Hematopoietic multipotent progenitor cell treated with erythropoietin and hydrocortisone succinate and interleukin-3 and kit ligand, for 17 days (in vitro differentiated cells): ENCODE results near the gene SLC5A11.

Experiments
- DNase-seq: peaks from one replicate; pipeline ENCODE4 v3.0.0-alpha.2; 2015; ENCODE audit warnings: low spot score

Gene SLC5A11

DNA sequence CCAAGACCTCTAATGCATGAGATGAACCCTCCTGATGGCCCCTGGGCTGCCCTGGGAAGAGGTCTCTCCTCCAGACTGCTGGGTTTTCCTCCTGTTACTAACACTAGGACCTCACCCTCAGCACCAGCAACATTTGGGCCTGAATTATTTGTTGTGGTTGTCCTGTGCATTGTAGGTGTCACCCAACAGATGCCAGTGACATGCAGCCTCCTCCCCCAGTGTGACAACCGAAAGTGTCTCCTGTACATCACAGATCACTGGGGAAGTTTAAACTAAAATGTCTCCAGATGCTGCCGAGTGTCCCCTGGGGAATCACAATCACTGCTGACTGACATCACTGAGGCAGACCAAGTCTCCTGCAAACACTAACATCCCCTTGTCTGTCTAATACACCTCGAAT is 74.8 kb downstream of the SLC5A11 start:
- no peak for DNase-seq

DNA sequence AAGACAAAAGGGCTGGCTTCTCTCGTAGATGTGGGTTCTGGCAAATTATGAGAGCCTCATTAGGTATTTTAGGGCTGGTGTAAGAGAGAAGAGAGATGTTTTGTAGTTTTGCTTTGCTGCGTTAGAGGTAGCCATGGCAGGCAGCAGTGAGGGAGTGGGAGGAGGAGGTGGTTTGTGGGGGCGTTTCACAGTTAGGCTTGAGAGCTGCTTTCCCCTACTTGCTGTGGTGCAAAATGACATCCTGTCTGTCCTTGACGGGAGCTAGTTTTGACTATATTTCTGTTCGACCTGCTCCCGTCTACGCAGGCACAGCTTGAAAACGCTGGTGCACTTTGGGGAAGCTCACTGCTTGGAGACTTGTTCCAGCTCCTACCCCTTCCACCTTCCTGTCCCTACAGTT is 75.5 kb downstream of the SLC5A11 start:
- DNase-seq, result no peak

DNA sequence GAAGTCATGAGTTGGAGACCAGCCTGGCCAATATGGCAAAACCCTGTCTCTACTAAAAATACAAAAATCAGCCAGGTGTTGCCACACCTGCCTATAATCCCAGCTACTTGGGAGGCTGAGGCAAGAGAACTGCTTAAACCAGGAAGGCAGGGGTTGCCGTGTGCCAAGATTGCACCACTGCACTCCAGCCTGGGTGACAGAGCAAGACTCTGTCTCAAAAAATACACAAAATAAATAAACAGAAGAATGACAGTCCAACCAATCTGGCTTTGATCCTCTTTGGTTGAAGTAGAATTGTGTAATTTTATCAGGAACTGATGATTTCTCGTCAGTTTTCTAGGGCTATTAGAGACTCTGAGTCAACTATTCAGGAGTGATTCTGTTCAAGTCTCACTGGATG is 79.4 kb downstream of the SLC5A11 start:
- DNase-seq, result no peak

DNA sequence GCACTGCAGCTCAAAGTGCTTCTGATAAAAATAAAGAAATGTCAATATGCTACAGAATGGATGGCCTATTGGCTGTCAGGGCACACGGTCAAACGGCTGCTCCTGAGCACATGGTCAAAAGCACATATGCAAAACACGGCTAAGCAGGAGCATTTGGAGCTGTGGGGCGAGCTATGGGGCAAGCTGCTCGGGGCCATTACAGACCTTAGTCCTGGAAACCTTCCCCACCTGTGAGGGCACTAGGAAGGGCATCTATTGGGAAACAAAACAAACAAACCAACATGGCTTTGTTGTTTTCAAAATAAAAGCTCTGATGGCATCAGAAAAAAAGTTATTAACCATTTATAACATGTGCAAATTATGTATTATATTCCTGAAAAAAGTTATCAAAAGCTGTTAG is 83.6 kb downstream of the SLC5A11 start:
- no peak for DNase-seq

DNA sequence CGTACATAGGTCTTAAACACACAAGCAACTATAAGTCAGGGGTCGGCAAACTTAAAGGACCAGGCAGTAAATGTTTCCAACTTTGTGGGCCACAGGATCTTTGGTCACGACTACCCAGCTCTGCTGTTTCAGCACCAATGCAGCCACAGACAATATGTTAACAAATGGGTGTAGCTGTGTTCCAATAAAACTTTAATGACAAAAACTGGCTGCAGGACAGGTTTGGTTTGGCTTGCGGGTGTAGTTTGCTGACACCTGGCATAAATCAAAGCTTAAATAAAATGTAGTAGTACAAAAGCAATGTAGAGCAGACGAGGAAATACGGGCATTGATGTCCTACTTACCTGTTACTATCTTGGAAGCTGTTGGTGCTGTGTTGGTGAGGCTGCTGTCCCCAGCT is 84.7 kb downstream of the SLC5A11 start:
- no peak for DNase-seq

DNA sequence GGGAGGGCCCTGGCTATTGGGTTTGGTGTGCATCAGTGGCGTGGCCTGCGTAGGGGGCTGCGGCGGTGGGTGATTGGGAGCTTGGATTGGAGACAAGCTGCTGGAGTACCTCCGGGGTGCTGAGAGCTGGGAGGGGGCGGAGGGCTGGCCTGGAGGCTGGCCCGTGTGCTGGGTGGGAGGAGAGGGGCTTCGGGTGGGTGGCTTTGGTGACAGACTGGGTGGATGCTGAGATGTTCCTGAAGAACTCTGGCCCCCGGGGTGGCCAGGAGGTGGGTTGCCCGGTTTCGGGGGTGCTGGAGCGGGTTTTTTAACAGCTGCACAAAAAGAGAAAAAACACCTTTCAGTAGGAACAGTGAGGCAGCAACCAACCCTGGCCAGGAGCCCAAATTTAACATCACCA is 85.3 kb downstream of the SLC5A11 start:
- no peak for DNase-seq

DNA sequence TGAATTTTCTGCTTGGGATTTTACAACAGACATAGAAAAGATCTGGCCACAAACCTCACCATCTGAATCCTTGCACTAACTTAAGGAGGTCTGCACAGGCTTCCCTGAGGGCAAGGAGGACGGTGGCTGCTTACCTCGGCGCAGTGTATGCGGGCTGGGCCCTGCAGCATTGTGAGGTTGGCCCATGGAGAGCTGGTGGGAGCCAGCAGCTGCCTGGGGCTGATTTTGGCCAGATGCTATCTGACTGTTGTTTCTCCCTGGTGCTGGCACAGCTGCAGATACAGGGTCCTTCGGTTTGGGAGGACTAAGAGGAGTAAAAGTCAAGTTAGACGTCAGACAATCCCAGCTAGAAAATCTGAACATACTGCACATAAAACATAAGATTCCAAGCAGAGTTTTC is 89.6 kb downstream of the SLC5A11 start:
- no peak for DNase-seq

DNA sequence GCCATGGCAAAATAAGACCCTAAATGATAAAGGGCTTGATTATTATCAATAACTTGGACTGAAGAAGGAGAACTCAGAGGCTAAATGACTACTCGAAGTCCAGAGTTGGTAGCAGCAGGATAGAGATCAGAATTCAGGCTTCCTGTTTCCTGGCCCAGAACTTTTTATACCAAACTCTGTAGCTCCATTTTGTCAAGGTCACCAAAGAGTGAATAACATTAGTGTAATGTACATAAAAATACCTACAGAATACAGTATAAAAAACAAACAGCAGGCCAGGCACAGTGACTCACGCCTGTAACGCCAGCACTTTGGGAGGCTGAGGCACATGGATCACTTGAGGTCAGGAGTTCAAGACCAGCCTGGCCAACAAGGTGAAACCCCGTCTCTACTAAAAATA is 90.4 kb downstream of the SLC5A11 start:
- no peak for DNase-seq

DNA sequence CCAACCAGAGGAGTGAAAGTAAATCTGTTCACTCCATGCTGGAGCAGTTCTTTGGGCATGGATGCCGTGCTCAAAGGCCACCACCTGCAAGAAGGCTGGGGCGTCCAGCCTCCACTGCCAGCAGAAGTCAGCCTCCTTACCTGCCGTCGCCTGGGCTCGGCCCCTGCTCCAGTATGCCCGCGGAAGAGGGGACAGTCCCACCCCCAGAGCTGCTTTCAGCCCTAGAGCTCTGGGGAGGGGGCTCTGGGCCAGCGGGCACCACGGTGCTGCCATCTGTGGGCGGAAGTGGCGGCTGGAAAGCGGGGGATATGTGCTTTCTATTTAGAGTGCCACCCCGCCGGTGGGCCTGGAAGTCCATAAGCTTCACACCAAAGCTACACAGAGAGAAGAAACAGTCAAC is 93.5 kb downstream of the SLC5A11 start:
- no peak for DNase-seq

DNA sequence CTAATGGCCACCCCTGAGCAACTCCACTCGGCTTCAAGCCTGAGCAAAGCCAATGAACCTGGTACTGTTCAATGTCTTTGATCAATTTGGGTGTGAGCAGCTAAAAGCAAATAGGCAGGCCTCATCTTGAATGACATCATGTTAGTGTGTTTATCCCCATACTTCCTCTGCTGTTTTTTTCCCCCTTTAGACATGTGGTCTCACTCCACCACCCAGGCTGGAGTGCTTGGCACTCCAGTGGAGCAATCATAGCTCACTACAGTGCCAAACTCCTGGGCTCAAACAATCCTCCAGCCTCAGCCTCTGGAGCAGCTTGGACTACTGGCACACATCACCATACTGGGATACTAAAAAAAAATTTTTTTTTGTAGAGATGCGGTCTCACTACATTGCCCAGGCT is 94.0 kb downstream of the SLC5A11 start:
- no peak for DNase-seq

DNA sequence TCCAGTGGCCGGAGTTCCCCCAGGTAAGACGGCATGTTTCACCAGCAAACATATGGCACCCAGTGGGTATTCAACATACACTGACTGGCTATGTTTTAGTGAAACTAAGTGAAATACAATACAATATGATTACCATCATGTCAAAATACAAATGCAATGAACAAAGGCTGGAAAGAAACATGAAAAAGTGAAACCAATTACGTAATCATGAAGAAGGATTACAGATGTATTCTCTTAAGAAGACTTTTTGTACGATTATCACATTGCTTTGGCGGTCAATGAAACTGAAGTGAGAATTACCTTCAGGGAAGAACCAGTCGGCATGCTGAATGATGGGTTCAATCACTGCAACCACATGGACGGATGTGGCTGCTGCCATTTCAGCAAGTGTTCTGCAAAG is 97.7 kb downstream of the SLC5A11 start:
- DNase-seq, result no peak

DNA sequence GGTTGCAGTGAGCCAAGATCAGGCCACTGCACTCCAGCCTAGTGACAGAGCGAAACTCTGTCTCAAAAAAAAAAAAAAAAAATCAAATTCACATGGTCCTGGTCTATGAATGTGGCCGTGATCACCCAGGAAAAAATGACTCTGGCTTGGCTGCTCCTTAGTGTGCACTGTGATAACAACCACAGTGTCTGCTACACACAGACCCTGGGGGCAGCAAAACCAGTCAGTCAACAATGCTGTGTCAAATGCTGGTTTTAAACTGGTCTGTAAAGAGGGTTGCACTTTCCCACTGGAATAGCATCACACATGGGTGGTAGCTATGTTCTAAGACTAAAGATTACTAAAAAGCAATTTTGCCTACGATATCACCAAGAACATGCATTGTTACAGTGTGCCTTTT is 98.4 kb downstream of the SLC5A11 start:
- no peak for DNase-seq

DNA sequence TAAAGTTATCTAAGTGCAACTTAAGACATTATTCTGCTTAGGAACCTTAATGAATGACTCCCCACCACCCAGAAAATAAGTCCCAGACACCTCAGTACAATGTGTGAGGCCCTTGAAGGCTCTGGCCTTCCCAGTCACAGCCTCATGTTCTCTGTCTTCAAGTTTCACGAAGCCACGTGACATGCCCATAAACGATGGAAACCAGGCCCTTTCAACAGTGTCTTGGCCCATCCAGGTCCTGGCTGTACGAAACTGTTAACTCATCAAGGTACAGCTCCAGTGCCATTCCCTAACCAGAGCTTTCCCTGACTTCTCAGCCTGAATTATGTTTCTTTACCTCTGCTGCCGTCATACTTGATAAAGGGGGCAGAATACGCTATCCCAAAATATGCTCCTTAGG is 100.4 kb downstream of the SLC5A11 start:
- DNase-seq, result no peak

DNA sequence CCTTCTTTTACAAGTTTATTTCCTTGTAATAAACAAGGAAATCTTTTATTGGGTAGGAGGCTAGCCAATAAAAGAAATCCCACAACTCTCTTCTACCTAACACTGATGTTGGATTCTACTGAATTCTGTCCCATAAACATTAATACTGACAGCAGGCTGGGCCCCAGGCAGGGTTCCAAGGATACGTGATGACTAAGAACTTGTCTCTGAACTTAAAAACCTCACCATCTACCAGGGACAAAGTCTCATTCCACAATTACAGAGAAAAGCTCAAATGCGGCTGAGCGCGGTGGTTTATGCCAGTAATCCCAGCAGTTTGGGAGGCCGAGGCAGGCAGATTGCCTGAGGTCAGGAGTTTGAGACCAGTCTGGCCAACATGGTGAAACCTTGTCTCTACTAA is 104.5 kb downstream of the SLC5A11 start:
- DNase-seq, result no peak

DNA sequence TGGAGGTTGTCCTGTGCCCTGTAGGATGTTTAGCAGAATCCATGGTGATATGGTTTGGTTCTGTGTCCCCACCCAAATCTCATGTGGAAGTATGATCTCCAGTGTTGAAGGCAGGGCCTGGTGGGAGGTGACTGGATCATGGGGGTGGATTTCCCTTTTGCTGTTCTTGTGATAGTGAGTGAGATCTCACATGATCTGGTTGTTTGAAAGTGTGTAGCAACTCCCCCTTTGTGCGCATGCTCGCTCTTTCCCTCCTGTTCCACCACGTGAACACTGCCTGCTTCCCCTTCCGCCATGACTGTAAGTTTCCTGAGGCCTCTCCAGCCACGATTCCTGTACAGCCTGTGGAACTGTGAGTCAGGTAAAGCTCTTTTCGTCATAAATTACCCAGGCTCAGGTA is 107.5 kb downstream of the SLC5A11 start:
- DNase-seq, result no peak

DNA sequence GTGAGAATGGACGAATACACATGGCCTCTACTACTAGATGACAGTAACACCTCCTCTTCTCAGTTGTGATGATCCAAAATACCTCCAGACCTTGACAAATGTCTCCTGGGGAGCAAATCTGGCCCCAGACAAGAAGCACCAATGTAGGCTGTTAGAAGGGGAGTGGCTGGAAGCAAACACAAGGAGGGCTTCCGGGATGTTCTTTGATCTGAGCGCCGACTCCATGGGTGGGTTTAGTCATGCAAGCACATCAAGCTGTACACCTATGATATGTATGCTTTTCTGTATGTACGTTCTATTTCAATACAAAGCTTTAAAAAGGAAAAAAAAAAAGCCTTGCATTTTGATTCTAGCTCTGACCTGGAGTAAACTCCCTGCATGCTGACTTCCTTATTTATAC is 108.0 kb downstream of the SLC5A11 start:
- DNase-seq, result no peak

DNA sequence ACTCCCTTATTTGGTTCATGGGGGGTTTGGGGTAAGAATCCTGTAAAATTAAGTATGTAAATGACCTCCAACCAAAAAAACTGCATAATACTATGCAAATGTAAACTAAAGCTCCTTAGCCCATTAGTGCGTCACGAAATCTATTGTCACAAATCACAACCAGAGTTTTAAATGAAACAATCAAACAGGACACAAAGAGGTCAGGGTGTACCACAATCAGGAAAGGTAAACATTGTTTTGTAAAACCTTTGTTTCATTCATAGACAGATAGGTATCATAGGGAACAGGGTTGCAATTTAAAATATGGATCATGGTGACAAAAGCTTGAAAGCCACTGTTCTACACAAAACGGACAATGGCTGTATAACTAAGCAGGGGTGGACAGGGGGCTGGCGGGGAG is 108.4 kb downstream of the SLC5A11 start:
- no peak for DNase-seq

DNA sequence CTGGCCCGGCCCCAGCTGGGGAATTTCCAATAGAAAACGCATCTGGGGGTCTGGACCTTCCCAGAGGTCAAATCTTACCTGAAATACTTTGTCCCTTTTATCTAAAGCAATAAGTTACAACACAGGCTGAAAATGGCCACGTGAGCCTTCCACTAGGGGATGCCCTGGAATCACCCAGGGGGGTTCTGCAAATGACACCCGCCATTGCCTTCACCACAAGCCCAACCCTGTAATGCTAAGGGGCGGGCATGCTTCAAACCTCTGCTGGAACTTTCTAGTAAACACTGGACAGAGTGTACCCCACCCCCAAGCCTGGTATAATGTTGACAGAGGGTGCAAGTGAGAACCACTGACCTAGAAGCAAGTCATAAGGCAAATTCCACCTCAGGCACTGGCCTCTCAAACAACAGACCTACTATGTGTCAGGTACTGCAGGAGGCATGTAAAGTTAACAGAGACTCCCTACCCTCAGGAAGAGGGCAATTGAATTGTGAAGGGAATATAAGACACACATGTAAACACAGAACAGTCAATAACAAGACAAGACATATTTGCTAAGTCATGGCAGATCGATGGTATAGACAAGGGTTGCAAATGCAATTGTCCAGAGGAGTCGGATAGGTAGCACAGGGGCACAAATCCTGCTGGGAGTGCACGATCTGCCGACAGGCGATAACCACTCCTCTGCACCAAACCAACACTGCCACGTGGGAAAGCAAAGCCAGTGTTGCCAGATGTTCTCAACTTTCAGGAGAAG is 110.4 kb downstream of the SLC5A11 start:
- DNase-seq, result no peak

DNA sequence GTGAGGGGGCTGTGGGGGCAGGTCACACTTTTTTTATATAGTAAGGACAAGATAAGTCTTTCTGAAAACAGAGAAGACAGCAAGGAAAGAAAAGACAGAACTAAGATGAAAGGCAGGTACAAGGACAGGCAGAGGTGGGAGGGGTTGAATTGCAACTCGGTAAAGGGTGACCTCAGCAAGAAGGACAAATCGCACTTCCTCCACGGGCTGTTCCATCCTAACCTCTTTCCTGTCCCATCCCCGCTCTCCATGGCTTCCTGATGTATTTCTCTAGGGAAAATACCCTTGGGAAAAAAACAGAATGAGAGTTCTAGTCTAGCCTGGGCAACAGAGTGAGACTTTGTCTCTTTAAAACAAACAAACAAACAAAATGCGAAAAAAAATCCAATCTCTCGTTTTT is 112.1 kb downstream of the SLC5A11 start:
- DNase-seq, result no peak
